ENCODE measurements around the gene CNKSR1.

The CNKSR1 gene

GRCh38 chr1:26234644-26235370 is 57.5 kb downstream of the CNKSR1 start:
- peak in 3 of 4 experiments; percentile 13 to 21 (median 17) for DNase-seq

DNA sequence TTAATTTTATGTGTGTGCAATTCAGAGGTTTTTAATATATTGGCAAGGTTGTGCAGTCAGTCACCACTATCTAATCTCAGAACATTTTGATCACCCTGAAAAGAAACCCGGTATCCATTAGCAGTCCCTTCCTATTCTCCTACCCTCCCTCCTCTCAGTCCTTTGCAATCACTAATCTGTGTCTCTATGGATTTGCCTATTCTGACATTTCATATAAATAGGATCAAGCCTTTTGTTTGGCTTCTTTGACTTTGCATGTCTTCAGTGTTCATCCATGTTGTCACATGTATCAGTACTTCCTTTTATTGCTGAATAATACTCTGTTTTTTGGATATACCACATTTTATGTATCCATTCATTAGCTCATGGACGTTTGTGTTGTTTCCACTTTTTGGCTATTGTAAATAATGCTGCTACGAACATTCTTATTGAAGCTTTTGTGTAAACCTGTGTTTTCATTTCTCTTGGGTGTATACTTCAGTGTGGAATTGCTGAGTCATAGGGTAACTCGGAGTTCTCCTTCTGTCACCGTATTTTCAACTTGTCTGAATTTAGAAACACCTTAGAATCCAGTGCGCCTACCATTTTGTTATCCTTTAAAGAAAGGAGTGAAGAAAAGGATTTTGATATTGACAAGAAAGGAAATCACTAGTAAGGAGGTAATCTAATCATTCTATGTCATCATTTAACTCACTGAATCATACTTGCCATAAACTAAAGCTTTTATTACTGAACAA is 60.1 kb downstream of the CNKSR1 start:
- DNase-seq, result peak in 2 of 4 experiments; percentile 20 to 28

Measured in suppressor macrophage (primary cell).